Measurements from ENCODE around the gene PRKCZ. TPM values are rescaled to one million over a fixed set of nuclear protein-coding genes. Genes with fewer than 3 reads are reported as not detected.

The PRKCZ gene
- total and polyA plus RNA-seq, 9 donors = 3.4 to 16.1 (median 5.8) TPM

DNA sequence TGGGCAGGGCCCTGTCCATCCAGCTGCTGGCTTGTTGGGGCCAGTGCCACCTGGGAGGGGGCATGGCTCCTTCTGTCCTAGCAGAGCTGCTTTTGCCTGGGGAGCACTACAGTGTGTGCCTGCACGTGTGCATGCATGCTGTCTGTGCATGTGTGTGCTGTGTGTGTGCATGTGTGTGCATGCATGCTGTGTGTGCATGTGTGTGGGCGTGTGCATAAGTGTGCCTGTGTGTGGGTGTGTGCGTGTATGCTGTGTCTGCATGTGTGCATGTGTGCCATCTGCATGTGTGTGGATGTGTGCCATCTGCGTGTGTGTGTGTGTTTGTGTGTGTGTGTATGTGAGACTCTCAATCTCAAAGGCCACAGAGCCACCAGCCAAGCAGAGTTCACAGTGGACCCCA is 8.3 kb upstream of the PRKCZ start:
- WGBS, 3 donors = 67 to 74% (median 73%) methylated on average over 4 of the region's 4 CpGs
- intact Hi-C loops (cut with DNase I) = loop anchor here in 2 of 4 donors (5.0 kb wide), 1 partner anchor 85 kb away; no protein-coding TSS in a partner anchor
- no peak overlapping the region for H3K4me3 ChIP-seq
- DNase-seq = no peak
- TF ChIP-seq, protein P1, sequence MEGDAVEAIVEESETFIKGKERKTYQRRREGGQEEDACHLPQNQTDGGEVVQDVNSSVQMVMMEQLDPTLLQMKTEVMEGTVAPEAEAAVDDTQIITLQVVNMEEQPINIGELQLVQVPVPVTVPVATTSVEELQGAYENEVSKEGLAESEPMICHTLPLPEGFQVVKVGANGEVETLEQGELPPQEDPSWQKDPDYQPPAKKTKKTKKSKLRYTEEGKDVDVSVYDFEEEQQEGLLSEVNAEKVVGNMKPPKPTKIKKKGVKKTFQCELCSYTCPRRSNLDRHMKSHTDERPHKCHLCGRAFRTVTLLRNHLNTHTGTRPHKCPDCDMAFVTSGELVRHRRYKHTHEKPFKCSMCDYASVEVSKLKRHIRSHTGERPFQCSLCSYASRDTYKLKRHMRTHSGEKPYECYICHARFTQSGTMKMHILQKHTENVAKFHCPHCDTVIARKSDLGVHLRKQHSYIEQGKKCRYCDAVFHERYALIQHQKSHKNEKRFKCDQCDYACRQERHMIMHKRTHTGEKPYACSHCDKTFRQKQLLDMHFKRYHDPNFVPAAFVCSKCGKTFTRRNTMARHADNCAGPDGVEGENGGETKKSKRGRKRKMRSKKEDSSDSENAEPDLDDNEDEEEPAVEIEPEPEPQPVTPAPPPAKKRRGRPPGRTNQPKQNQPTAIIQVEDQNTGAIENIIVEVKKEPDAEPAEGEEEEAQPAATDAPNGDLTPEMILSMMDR (IDR thresholded peaks at IDR 0.05) = no peak
- TF ChIP-seq POLR2A (IDR thresholded peaks at IDR 0.05) = no peak
- no peak for TF ChIP-seq EP300 (IDR thresholded peaks at IDR 0.05)
- no peaks in the 10 kb centered on the region for H3K9me3 ChIP-seq
- H3K36me3 ChIP-seq = no peaks in the 10 kb centered on the region
- no peaks in the 10 kb centered on the region for H3K27me3 ChIP-seq
- H3K4me1 ChIP-seq (ENCODE audit: insufficient read depth) = no peaks in the 10 kb centered on the region
- no peak overlapping the region for H3K27ac ChIP-seq

DNA sequence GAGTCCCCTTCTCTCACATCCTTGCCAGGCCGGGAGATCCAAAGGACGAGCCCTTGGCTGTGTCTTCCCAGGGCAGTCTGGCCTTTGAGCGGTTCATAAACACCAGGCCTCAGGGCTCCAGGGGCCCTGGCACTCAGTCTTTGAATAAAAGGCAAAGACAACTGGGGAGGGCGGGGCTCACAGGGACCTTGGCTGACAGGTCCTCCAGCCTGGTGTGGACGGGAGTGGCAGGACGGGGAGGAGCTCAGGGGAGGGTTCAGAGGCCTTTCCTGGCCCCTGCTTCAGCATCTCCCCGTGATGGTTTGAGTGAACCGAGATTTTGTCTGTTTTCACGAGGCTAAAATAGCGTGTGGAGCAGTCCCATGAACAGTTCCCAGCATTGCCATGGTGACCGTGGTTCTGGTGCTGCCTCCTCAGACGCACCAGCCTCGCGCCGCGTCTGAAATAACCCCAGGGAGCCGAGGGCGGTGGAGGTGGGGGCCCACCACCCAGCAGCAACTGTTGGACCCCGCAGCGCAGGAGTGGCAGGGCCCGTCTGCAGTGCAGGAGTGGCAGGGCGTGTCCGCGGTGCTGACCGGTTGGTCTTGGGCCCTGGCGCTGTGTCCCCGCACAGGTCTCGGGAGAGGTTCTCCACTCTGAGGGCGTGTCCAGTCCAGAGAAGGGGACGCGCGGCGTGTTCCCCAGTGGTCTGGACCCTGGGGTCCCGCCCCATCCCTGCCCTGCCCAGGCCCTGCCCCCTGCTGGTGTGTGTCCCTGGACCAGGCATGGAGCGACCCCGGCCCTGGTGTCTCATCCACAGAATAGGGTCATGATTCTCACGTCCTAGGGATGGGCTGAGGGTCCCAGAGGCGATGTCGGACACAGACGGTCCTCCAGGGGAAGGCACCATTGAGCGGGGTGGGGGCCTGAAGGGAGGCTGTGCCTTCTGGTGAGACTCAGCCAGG is 7.1 kb upstream of the PRKCZ start:
- no peaks in the 10 kb centered on the region for H3K27me3 ChIP-seq
- intact Hi-C loops (cut with DNase I) = loop anchor here in 2 of 4 donors (5.0 kb wide), 1 partner anchor 86 kb away; no protein-coding TSS in a partner anchor
- 80 to 81% (median 80%) methylated on average over 36 to 41 of the region's 41 CpGs for WGBS, 3 donors
- no peak for DNase-seq
- H3K4me3 ChIP-seq = no peak overlapping the region
- no peaks in the 10 kb centered on the region for H3K36me3 ChIP-seq
- TF ChIP-seq, protein P1 (IDR thresholded peaks at IDR 0.05) = no peak
- TF ChIP-seq EP300 (IDR thresholded peaks at IDR 0.05) (no peak), POLR2A (IDR thresholded peaks at IDR 0.05) (no peak)
- no peaks in the 10 kb centered on the region for H3K9me3 ChIP-seq
- no peak overlapping the region for H3K27ac ChIP-seq
- H3K4me1 ChIP-seq (ENCODE audit: insufficient read depth) = no peaks in the 10 kb centered on the region

DNA sequence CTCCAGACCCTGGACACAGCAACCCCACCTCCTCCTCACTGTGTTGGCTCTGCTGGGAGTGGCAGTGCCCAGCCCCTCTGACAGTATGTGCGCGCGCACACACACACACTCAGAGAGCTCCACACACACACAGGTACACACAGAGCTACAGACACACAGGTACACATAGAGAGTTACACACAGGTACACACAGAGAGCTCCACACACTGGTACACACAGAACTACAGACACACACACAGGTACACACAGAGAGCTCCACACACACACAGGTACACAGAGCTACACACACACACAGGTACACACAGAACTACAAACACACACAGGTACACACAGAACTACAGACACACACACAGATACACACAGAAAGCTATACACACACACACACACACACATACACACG is 6.3 kb upstream of the PRKCZ start:
- no peaks in the 10 kb centered on the region for H3K27me3 ChIP-seq
- WGBS, 3 donors = 91 to 100% (median 99%) methylated on average over 4 of the region's 4 CpGs

More for the DNA sequence above, 6.3 kb upstream of the PRKCZ start:
- no peak for DNase-seq
- no peaks in the 10 kb centered on the region for H3K36me3 ChIP-seq
- H3K27ac ChIP-seq = no peak overlapping the region
- TF ChIP-seq EP300 (IDR thresholded peaks at IDR 0.05) = no peak
- no peak for TF ChIP-seq POLR2A (IDR thresholded peaks at IDR 0.05)
- TF ChIP-seq, protein P1 (IDR thresholded peaks at IDR 0.05) = no peak
- no peak overlapping the region for H3K4me3 ChIP-seq
- no peaks in the 10 kb centered on the region for H3K9me3 ChIP-seq
- H3K4me1 ChIP-seq (ENCODE audit: insufficient read depth) = no peaks in the 10 kb centered on the region
- intact Hi-C loops (cut with DNase I) = loop anchor here in 2 of 4 donors (5.0 kb wide), 1 partner anchor 87 kb away; no protein-coding TSS in a partner anchor
